ENCODE results near the gene FBLN2. TPM values are rescaled to one million over a fixed set of nuclear protein-coding genes. Genes with fewer than 3 reads are reported as not detected.

Gene FBLN2
- total and polyA plus RNA-seq, 2 donors, result 132 to 246 TPM

GRCh38 chr3:13584427-13584891 is 35.5 kb downstream of the FBLN2 start:
- Histone ChIP-seq H3K4me3 (ENCODE audit: low read depth, low read length) (no peak overlapping the region), H3K36me3 (ENCODE audit: insufficient read depth) (no peaks in the 10 kb centered on the region), H3K4me1 (ENCODE audit: insufficient read depth) (peaks cover 2% of the 10 kb centered on the region), H3K27ac (ENCODE audit: low read depth) (no peak overlapping the region)
- 95% methylated on average over 8 of the region's 8 CpGs for WGBS
- DNase-seq (ENCODE audit: extremely low spot score), result no peak

GRCh38 chr3:13584901-13585300 is 36.0 kb downstream of the FBLN2 start:
- DNase-seq (ENCODE audit: extremely low spot score), result no peak
- Histone ChIP-seq H3K4me3 (ENCODE audit: low read depth, low read length) (no peak overlapping the region), H3K27ac (ENCODE audit: low read depth) (no peak overlapping the region), H3K4me1 (ENCODE audit: insufficient read depth) (peaks cover 2% of the 10 kb centered on the region), H3K36me3 (ENCODE audit: insufficient read depth) (no peaks in the 10 kb centered on the region)
- WGBS, result 84% methylated on average over 5 of the region's 5 CpGs

- no peak overlapping the region for H3K4me3 ChIP-seq (ENCODE audit: low read depth, low read length)
- DNase-seq (ENCODE audit: extremely low spot score), result no peak
- H3K4me1 ChIP-seq (ENCODE audit: insufficient read depth), result peaks cover 2% of the 10 kb centered on the region
- WGBS, result 78% methylated on average over 3 of the region's 3 CpGs
- no peak overlapping the region for H3K27ac ChIP-seq (ENCODE audit: low read depth)
- no peaks in the 10 kb centered on the region for H3K36me3 ChIP-seq (ENCODE audit: insufficient read depth)
These were observed 38.5 kb downstream of the FBLN2 start for GRCh38 chr3:13587442-13587841.

- Histone ChIP-seq H3K36me3 (ENCODE audit: insufficient read depth) (no peaks in the 10 kb centered on the region), H3K4me3 (ENCODE audit: low read depth, low read length) (no peak overlapping the region), H3K4me1 (ENCODE audit: insufficient read depth) (peaks cover 2% of the 10 kb centered on the region), H3K27ac (ENCODE audit: low read depth) (no peak overlapping the region)
- DNase-seq (ENCODE audit: extremely low spot score), result no peak
- 81% methylated on average over 16 of the region's 16 CpGs for WGBS
These were observed 39.3 kb downstream of the FBLN2 start for GRCh38 chr3:13588221-13588701.

- 78% methylated on average over 4 of the region's 4 CpGs for WGBS
- Histone ChIP-seq H3K4me3 (ENCODE audit: low read depth, low read length) (no peak overlapping the region), H3K27ac (ENCODE audit: low read depth) (no peak overlapping the region), H3K4me1 (ENCODE audit: insufficient read depth) (peaks cover 2% of the 10 kb centered on the region), H3K36me3 (ENCODE audit: insufficient read depth) (no peaks in the 10 kb centered on the region)
- no peak for DNase-seq (ENCODE audit: extremely low spot score)
These were observed 40.1 kb downstream of the FBLN2 start for GRCh38 chr3:13588993-13589392.

GRCh38 chr3:13590841-13591520 is 42.1 kb downstream of the FBLN2 start:
- no peak for DNase-seq (ENCODE audit: extremely low spot score)
- no peak overlapping the region for H3K4me3 ChIP-seq (ENCODE audit: low read depth, low read length)
- no peaks in the 10 kb centered on the region for H3K36me3 ChIP-seq (ENCODE audit: insufficient read depth)
- peaks cover 2% of the 10 kb centered on the region for H3K4me1 ChIP-seq (ENCODE audit: insufficient read depth)
- no peak overlapping the region for H3K27ac ChIP-seq (ENCODE audit: low read depth)
- WGBS, result 95% methylated on average over 3 of the region's 3 CpGs

GRCh38 chr3:13593615-13594014 is 44.7 kb downstream of the FBLN2 start:
- WGBS, result 93% methylated on average over 10 of the region's 10 CpGs
- DNase-seq (ENCODE audit: extremely low spot score), result no peak

GRCh38 chr3:13594146-13594545 is 45.2 kb downstream of the FBLN2 start:
- WGBS, result 80% methylated on average over 8 of the region's 8 CpGs
- no peak for DNase-seq (ENCODE audit: extremely low spot score)

More at GRCh38 chr3:13593615-13594014, 44.7 kb downstream of the FBLN2 start:
- no peak overlapping the region for H3K4me3 ChIP-seq (ENCODE audit: low read depth, low read length)
- no peaks in the 10 kb centered on the region for H3K36me3 ChIP-seq (ENCODE audit: insufficient read depth)
- no peak overlapping the region for H3K27ac ChIP-seq (ENCODE audit: low read depth)
- H3K4me1 ChIP-seq (ENCODE audit: insufficient read depth), result no peaks in the 10 kb centered on the region

GRCh38 chr3:13594991-13595421 is 46.1 kb downstream of the FBLN2 start:
- H3K4me1 ChIP-seq (ENCODE audit: insufficient read depth), result no peaks in the 10 kb centered on the region
- WGBS, result 36% methylated on average over 10 of the region's 10 CpGs
- DNase-seq (ENCODE audit: extremely low spot score), result no peak
- H3K36me3 ChIP-seq (ENCODE audit: insufficient read depth), result no peaks in the 10 kb centered on the region
- no peak overlapping the region for H3K4me3 ChIP-seq (ENCODE audit: low read depth, low read length)
- H3K27ac ChIP-seq (ENCODE audit: low read depth), result no peak overlapping the region

More at GRCh38 chr3:13594146-13594545, 45.2 kb downstream of the FBLN2 start:
- Histone ChIP-seq H3K27ac (ENCODE audit: low read depth) (no peak overlapping the region), H3K4me1 (ENCODE audit: insufficient read depth) (no peaks in the 10 kb centered on the region), H3K4me3 (ENCODE audit: low read depth, low read length) (no peak overlapping the region), H3K36me3 (ENCODE audit: insufficient read depth) (no peaks in the 10 kb centered on the region)

- Histone ChIP-seq H3K4me1 (ENCODE audit: insufficient read depth) (no peaks in the 10 kb centered on the region), H3K27ac (ENCODE audit: low read depth) (no peak overlapping the region), H3K36me3 (ENCODE audit: insufficient read depth) (no peaks in the 10 kb centered on the region), H3K4me3 (ENCODE audit: low read depth, low read length) (no peak overlapping the region)
- no peak for DNase-seq (ENCODE audit: extremely low spot score)
- 81% methylated on average over 5 of the region's 5 CpGs for WGBS
These were observed 46.6 kb downstream of the FBLN2 start for GRCh38 chr3:13595485-13595884.

- DNase-seq (ENCODE audit: extremely low spot score), result no peak
- 87% methylated on average over 3 of the region's 3 CpGs for WGBS
- Histone ChIP-seq H3K36me3 (ENCODE audit: insufficient read depth) (no peaks in the 10 kb centered on the region), H3K27ac (ENCODE audit: low read depth) (no peak overlapping the region), H3K4me1 (ENCODE audit: insufficient read depth) (no peaks in the 10 kb centered on the region), H3K4me3 (ENCODE audit: low read depth, low read length) (no peak overlapping the region)
These were observed 47.7 kb downstream of the FBLN2 start for GRCh38 chr3:13596426-13597205.

GRCh38 chr3:13597661-13598060 is 48.7 kb downstream of the FBLN2 start:
- 90% methylated on average over 8 of the region's 8 CpGs for WGBS
- Histone ChIP-seq H3K4me1 (ENCODE audit: insufficient read depth) (no peaks in the 10 kb centered on the region), H3K4me3 (ENCODE audit: low read depth, low read length) (no peak overlapping the region), H3K36me3 (ENCODE audit: insufficient read depth) (no peaks in the 10 kb centered on the region), H3K27ac (ENCODE audit: low read depth) (no peak overlapping the region)
- DNase-seq (ENCODE audit: extremely low spot score), result no peak

GRCh38 chr3:13598201-13598600 is 49.3 kb downstream of the FBLN2 start:
- Histone ChIP-seq H3K4me1 (ENCODE audit: insufficient read depth) (no peaks in the 10 kb centered on the region), H3K4me3 (ENCODE audit: low read depth, low read length) (no peak overlapping the region), H3K27ac (ENCODE audit: low read depth) (no peak overlapping the region), H3K36me3 (ENCODE audit: insufficient read depth) (no peaks in the 10 kb centered on the region)
- 94% methylated on average over 5 of the region's 5 CpGs for WGBS
- no peak for DNase-seq (ENCODE audit: extremely low spot score)
